ENCODE results near the gene ACTL6B.
"Not testable (repeated sequence)": the region's sequence is repeated elsewhere in the genome, so short reads cannot be mapped to it uniquely, and the experiment has no call there.

The ACTL6B gene

GRCh38 chr7:100655908-100656674 lies at the start of gene ACTL6B:
ACTL6B (minus strand) TSS chr7:100656448; CDS start chr7:100656354, 94 bp downstream.
- peak within 1 kb of the TSS; percentile 37 for H3K4me3 ChIP-seq (ENCODE audit: low read depth, low read length)
- H3K9ac ChIP-seq (ENCODE audit: low read depth, low read length), result no peak within 1 kb of the TSS

GRCh38 chr7:100705320-100705752 lies 49.1 kb upstream of the ACTL6B start:
- Histone ChIP-seq H3K4me3 (ENCODE audit: low read depth, low read length) (peak overlapping the region; percentile 97), H3K27me3 (ENCODE audit: control insufficient read depth, insufficient read depth, low read length) (no peaks in the 10 kb centered on the region), H3K9me3 (ENCODE audit: control insufficient read depth, insufficient read depth, low read length) (no peaks in the 10 kb centered on the region), H3K36me3 (ENCODE audit: control insufficient read depth, insufficient read depth, low read length) (peaks cover 14% of the 10 kb centered on the region), H3K4me1 (ENCODE audit: control insufficient read depth, insufficient read depth, low read length) (peaks cover 2% of the 10 kb centered on the region), H3K9ac (ENCODE audit: low read depth, low read length) (peak overlapping the region; percentile 98)

More at GRCh38 chr7:100655908-100656674, at the start of gene ACTL6B:
- Histone ChIP-seq H3K27me3 (ENCODE audit: control insufficient read depth, insufficient read depth, low read length) (peaks cover 36% of the 10 kb centered on the region), H3K36me3 (ENCODE audit: control insufficient read depth, insufficient read depth, low read length) (no peaks in the 10 kb centered on the region), H3K4me1 (ENCODE audit: control insufficient read depth, insufficient read depth, low read length) (no peaks in the 10 kb centered on the region), H3K9me3 (ENCODE audit: control insufficient read depth, insufficient read depth, low read length) (no peaks in the 10 kb centered on the region)

- H3K27me3 ChIP-seq (ENCODE audit: control insufficient read depth, insufficient read depth, low read length), result not testable (repeated sequence)
These were observed 44.8 kb upstream of the ACTL6B start for GRCh38 chr7:100701089-100701488.

GRCh38 chr7:100699018-100699417 lies 42.8 kb upstream of the ACTL6B start:
- Histone ChIP-seq H3K4me3 (ENCODE audit: low read depth, low read length) (no peak overlapping the region), H3K36me3 (ENCODE audit: control insufficient read depth, insufficient read depth, low read length) (no peaks in the 10 kb centered on the region), H3K4me1 (ENCODE audit: control insufficient read depth, insufficient read depth, low read length) (peaks cover 2% of the 10 kb centered on the region), H3K27me3 (ENCODE audit: control insufficient read depth, insufficient read depth, low read length) (no peaks in the 10 kb centered on the region), H3K9me3 (ENCODE audit: control insufficient read depth, insufficient read depth, low read length) (no peaks in the 10 kb centered on the region), H3K9ac (ENCODE audit: low read depth, low read length) (peak overlapping the region; percentile 54)

More at GRCh38 chr7:100701089-100701488, 44.8 kb upstream of the ACTL6B start:
- H3K36me3 ChIP-seq (ENCODE audit: control insufficient read depth, insufficient read depth, low read length); H3K4me3 ChIP-seq (ENCODE audit: low read depth, low read length); H3K9me3 ChIP-seq (ENCODE audit: control insufficient read depth, insufficient read depth, low read length); H3K4me1 ChIP-seq (ENCODE audit: control insufficient read depth, insufficient read depth, low read length); H3K9ac ChIP-seq (ENCODE audit: low read depth, low read length): not testable (repeated sequence)

- H3K9me3 ChIP-seq (ENCODE audit: control insufficient read depth, insufficient read depth, low read length), result no peaks in the 10 kb centered on the region
- peak overlapping the region; percentile 1 for H3K9ac ChIP-seq (ENCODE audit: low read depth, low read length)
- peak overlapping the region; percentile 18 for H3K4me3 ChIP-seq (ENCODE audit: low read depth, low read length)
- H3K27me3 ChIP-seq (ENCODE audit: control insufficient read depth, insufficient read depth, low read length), result no peaks in the 10 kb centered on the region
- H3K36me3 ChIP-seq (ENCODE audit: control insufficient read depth, insufficient read depth, low read length), result no peaks in the 10 kb centered on the region
- H3K4me1 ChIP-seq (ENCODE audit: control insufficient read depth, insufficient read depth, low read length), result peaks cover 7% of the 10 kb centered on the region
These were observed 39.9 kb upstream of the ACTL6B start for GRCh38 chr7:100696123-100696521.

GRCh38 chr7:100694098-100694745 lies 38.0 kb upstream of the ACTL6B start, which contains the start of gene GIGYF1:
GIGYF1 (minus strand) TSS chr7:100694250; CDS start chr7:100688238, 6,012 bp downstream.
- no peaks in the 10 kb centered on the region for H3K27me3 ChIP-seq (ENCODE audit: control insufficient read depth, insufficient read depth, low read length)
- peak within 1 kb of the TSS; percentile 87 for H3K9ac ChIP-seq (ENCODE audit: low read depth, low read length)
- H3K4me3 ChIP-seq (ENCODE audit: low read depth, low read length), result peak within 1 kb of the TSS; percentile 94
- peaks cover 7% of the 10 kb centered on the region for H3K4me1 ChIP-seq (ENCODE audit: control insufficient read depth, insufficient read depth, low read length)
- peaks cover 8% of the 10 kb centered on the region for H3K36me3 ChIP-seq (ENCODE audit: control insufficient read depth, insufficient read depth, low read length)
- H3K9me3 ChIP-seq (ENCODE audit: control insufficient read depth, insufficient read depth, low read length), result no peaks in the 10 kb centered on the region

GRCh38 chr7:100693312-100694097 lies 37.3 kb upstream of the ACTL6B start:
- H3K4me1 ChIP-seq (ENCODE audit: control insufficient read depth, insufficient read depth, low read length), result peaks cover 7% of the 10 kb centered on the region
- peak overlapping the region; percentile 94 for H3K4me3 ChIP-seq (ENCODE audit: low read depth, low read length)
- H3K9ac ChIP-seq (ENCODE audit: low read depth, low read length), result peak overlapping the region; percentile 87

GRCh38 chr7:100692578-100692961 lies 36.3 kb upstream of the ACTL6B start:
- Histone ChIP-seq H3K36me3 (ENCODE audit: control insufficient read depth, insufficient read depth, low read length) (peaks cover 24% of the 10 kb centered on the region), H3K9me3 (ENCODE audit: control insufficient read depth, insufficient read depth, low read length) (no peaks in the 10 kb centered on the region), H3K27me3 (ENCODE audit: control insufficient read depth, insufficient read depth, low read length) (no peaks in the 10 kb centered on the region), H3K4me3 (ENCODE audit: low read depth, low read length) (peak overlapping the region; percentile 94), H3K4me1 (ENCODE audit: control insufficient read depth, insufficient read depth, low read length) (peaks cover 7% of the 10 kb centered on the region), H3K9ac (ENCODE audit: low read depth, low read length) (peak overlapping the region; percentile 87)

More at GRCh38 chr7:100693312-100694097, 37.3 kb upstream of the ACTL6B start:
- Histone ChIP-seq H3K27me3 (ENCODE audit: control insufficient read depth, insufficient read depth, low read length) (no peaks in the 10 kb centered on the region), H3K9me3 (ENCODE audit: control insufficient read depth, insufficient read depth, low read length) (no peaks in the 10 kb centered on the region), H3K36me3 (ENCODE audit: control insufficient read depth, insufficient read depth, low read length) (peaks cover 15% of the 10 kb centered on the region)

- no peaks in the 10 kb centered on the region for H3K9me3 ChIP-seq (ENCODE audit: control insufficient read depth, insufficient read depth, low read length)
- H3K27me3 ChIP-seq (ENCODE audit: control insufficient read depth, insufficient read depth, low read length), result no peaks in the 10 kb centered on the region
- peaks cover 30% of the 10 kb centered on the region for H3K36me3 ChIP-seq (ENCODE audit: control insufficient read depth, insufficient read depth, low read length)
- peaks cover 7% of the 10 kb centered on the region for H3K4me1 ChIP-seq (ENCODE audit: control insufficient read depth, insufficient read depth, low read length)
- H3K4me3 ChIP-seq (ENCODE audit: low read depth, low read length), result peak overlapping the region; percentile 94
- H3K9ac ChIP-seq (ENCODE audit: low read depth, low read length), result peak overlapping the region; percentile 87
These were observed 35.7 kb upstream of the ACTL6B start for GRCh38 chr7:100691676-100692577.

GRCh38 chr7:100689230-100690135 lies 33.2 kb upstream of the ACTL6B start:
- peaks cover 6% of the 10 kb centered on the region for H3K4me1 ChIP-seq (ENCODE audit: control insufficient read depth, insufficient read depth, low read length)
- no peaks in the 10 kb centered on the region for H3K27me3 ChIP-seq (ENCODE audit: control insufficient read depth, insufficient read depth, low read length)
- no peaks in the 10 kb centered on the region for H3K9me3 ChIP-seq (ENCODE audit: control insufficient read depth, insufficient read depth, low read length)
- peaks cover 54% of the 10 kb centered on the region for H3K36me3 ChIP-seq (ENCODE audit: control insufficient read depth, insufficient read depth, low read length)
- no peak overlapping the region for H3K4me3 ChIP-seq (ENCODE audit: low read depth, low read length)
- no peak overlapping the region for H3K9ac ChIP-seq (ENCODE audit: low read depth, low read length)

All from iPS-15b (cell line).